Trophoblast cell (in vitro differentiated cells and primary cell): ENCODE results near the gene MME.
"Not testable (repeated sequence)": the region's sequence is repeated elsewhere in the genome, so short reads cannot be mapped to it uniquely, and the experiment has no call there.

Experiments used
- DNase-seq, 2 donors: peaks; one replicate each; pipeline ENCODE4 v3.0.0-alpha.2; 2016
- H2AFZ ChIP-seq: 2 replicates; pipeline ENCODE4 v1.6.1; 2013; ENCODE audit warnings: low read length, moderate library complexity, mild to moderate bottlenecking; ENCODE audit not compliant: insufficient read depth, poor library complexity
- H2AK5ac ChIP-seq: 2 replicates; pipeline ENCODE4 v1.6.1; 2013; ENCODE audit warnings: mild to moderate bottlenecking, low read length
- H2BK120ac ChIP-seq: 2 replicates; pipeline ENCODE4 v1.6.1; 2013; ENCODE audit warnings: low read length, mild to moderate bottlenecking, moderate library complexity; ENCODE audit not compliant: insufficient read depth, poor library complexity
- H2BK12ac ChIP-seq: 2 replicates; pipeline ENCODE4 v1.6.1; 2013; ENCODE audit warnings: mild to moderate bottlenecking, low read length, moderate library complexity
- H2BK5ac ChIP-seq: 2 replicates; pipeline ENCODE4 v1.6.1; 2013; ENCODE audit warnings: low read length, low read depth, moderate library complexity, mild to moderate bottlenecking; ENCODE audit not compliant: poor library complexity
- H3K14ac ChIP-seq: 2 replicates; pipeline ENCODE4 v1.6.1; 2013; ENCODE audit warnings: mild to moderate bottlenecking, low read length
- H3K18ac ChIP-seq: 2 replicates; pipeline ENCODE4 v1.6.1; 2013; ENCODE audit warnings: mild to moderate bottlenecking, low read length
- H3K23ac ChIP-seq: 2 replicates; pipeline ENCODE4 v1.6.1; 2013; ENCODE audit warnings: low read length
- H3K27ac ChIP-seq: 2 replicates; pipeline ENCODE4 v1.5.1; 2013; ENCODE audit warnings: low read depth, mild to moderate bottlenecking, inconsistent platforms, low read length, moderate library complexity
- H3K27me3 ChIP-seq: 2 replicates; pipeline ENCODE4 v1.6.1; 2013; ENCODE audit warnings: inconsistent platforms, mild to moderate bottlenecking, low read length, moderate library complexity; ENCODE audit not compliant: insufficient read depth
- H3K36me3 ChIP-seq, 2 experiments: 1 replicate in 1 of 2; 2 replicates in 1 of 2; pipeline ENCODE4 v1.6.1; 2013; ENCODE audit warnings: low read length in 2 of 2, mild to moderate bottlenecking in 2 of 2, moderate library complexity in 1 of 2; ENCODE audit not compliant: insufficient read depth in 2 of 2, control insufficient read depth in 1 of 2
- H3K4ac ChIP-seq: 2 replicates; pipeline ENCODE4 v1.6.1; 2013; ENCODE audit warnings: low read depth, mild to moderate bottlenecking, low read length, moderate library complexity
- H3K4me1 ChIP-seq, 2 experiments: 1 replicate in 1 of 2; 2 replicates in 1 of 2; pipeline ENCODE4 v1.6.1; 2013; ENCODE audit warnings: low read length in 2 of 2, mild to moderate bottlenecking in 2 of 2, moderate library complexity in 1 of 2; ENCODE audit not compliant: insufficient read depth in 2 of 2, control insufficient read depth in 1 of 2
- H3K4me2 ChIP-seq: 2 replicates; pipeline ENCODE4 v1.6.1; 2013; ENCODE audit warnings: inconsistent platforms, mild to moderate bottlenecking, low read length, moderate library complexity
- H3K4me3 ChIP-seq: 2 replicates; pipeline ENCODE4 v1.5.1; 2013; ENCODE audit warnings: mild to moderate bottlenecking, low read depth, low read length, inconsistent platforms
- H3K79me1 ChIP-seq: one replicate; pipeline ENCODE4 v1.6.1; 2013; ENCODE audit warnings: low read length
- H3K79me2 ChIP-seq: 2 replicates; pipeline ENCODE4 v1.6.1; 2013; ENCODE audit warnings: low read length, mild to moderate bottlenecking; ENCODE audit not compliant: control insufficient read depth, insufficient read depth, poor library complexity
- H3K9ac ChIP-seq: 2 replicates; pipeline ENCODE4 v1.6.1; 2013; ENCODE audit warnings: mild to moderate bottlenecking, low read length
- H3K9me3 ChIP-seq: 2 replicates; pipeline ENCODE4 v1.6.1; 2013; ENCODE audit warnings: low read depth, mild to moderate bottlenecking, control low read depth, inconsistent platforms, low read length; ENCODE audit not compliant: insufficient read depth
- H4K12ac ChIP-seq: 2 replicates; pipeline ENCODE4 v1.6.1; 2013; ENCODE audit warnings: low read depth, mild to moderate bottlenecking, low read length, moderate library complexity
- H4K8ac ChIP-seq: 2 replicates; pipeline ENCODE4 v1.6.1; 2013; ENCODE audit warnings: low read depth, mild to moderate bottlenecking, low read length, moderate library complexity
- H4K91ac ChIP-seq: one replicate; pipeline ENCODE4 v1.6.1; 2013; ENCODE audit warnings: low read depth, mild to moderate bottlenecking, low read length, moderate library complexity
- WGBS: extraction: QIAGEN DNeasy Blood & Tissue Kit; methylation state at CpG from one replicate; pipeline ENCODE4 v1.1.7; 2013; ENCODE audit warnings: missing lambda C conversion rate; ENCODE audit not compliant: insufficient read length, insufficient coverage; ENCODE audit errors: extremely low coverage; 5-methylcytosine and 5-hydroxymethylcytosine counted together

MME gene

GRCh38 chr3:155210736-155211135, 130.6 kb downstream of the MME start:
- no peak for DNase-seq
- Histone ChIP-seq H3K4ac (no peak overlapping the region), H2BK12ac (no peak overlapping the region), H2AFZ (no peak overlapping the region), H2BK120ac (no peak overlapping the region), H3K36me3 (no peaks in the 10 kb centered on the region), H3K9me3 (no peaks in the 10 kb centered on the region), H4K91ac (no peak overlapping the region), H3K27me3 (no peaks in the 10 kb centered on the region), H2BK5ac (no peak overlapping the region), H3K79me1 (no peaks in the 10 kb centered on the region), H3K27ac (no peak overlapping the region), H3K14ac (no peak overlapping the region), H3K18ac (no peak overlapping the region), H3K79me2 (no peaks in the 10 kb centered on the region), H2AK5ac (no peak overlapping the region), H3K4me3 (no peak overlapping the region), H3K4me1 (no peaks in the 10 kb centered on the region), H3K9ac (no peak overlapping the region), H4K8ac (no peak overlapping the region), H3K4me2 (no peak overlapping the region), H4K12ac (no peak overlapping the region), H3K23ac (no peak overlapping the region)
- no CpG with 5 or more reads among the region's 2 CpGs for WGBS

DNA sequence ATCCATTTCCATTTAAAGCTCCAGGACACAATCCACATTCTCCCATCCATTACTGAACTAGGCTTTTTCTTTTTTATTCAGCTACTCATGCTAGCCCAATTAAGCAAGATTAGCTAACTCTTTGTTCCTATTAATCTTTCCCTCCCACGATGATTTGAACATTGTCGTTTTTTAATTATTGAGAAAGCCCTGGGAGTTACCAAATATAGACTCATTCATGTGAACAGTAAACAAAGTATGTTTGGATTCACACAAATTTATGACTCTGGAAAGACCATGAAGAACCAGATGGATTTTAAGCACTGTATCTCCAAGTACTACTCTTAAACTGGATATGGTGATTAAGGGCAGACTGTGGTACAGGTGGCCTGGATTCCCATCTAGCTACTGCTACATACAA, 131.1 kb downstream of the MME start:
- Histone ChIP-seq H3K9me3 (no peaks in the 10 kb centered on the region), H3K4ac (no peak overlapping the region), H3K36me3 (no peaks in the 10 kb centered on the region), H2AK5ac (no peak overlapping the region), H3K79me2 (no peaks in the 10 kb centered on the region), H4K91ac (no peak overlapping the region), H2AFZ (no peak overlapping the region), H3K4me1 (no peaks in the 10 kb centered on the region), H3K27ac (no peak overlapping the region), H2BK5ac (no peak overlapping the region), H3K9ac (no peak overlapping the region), H2BK12ac (no peak overlapping the region), H2BK120ac (no peak overlapping the region), H3K18ac (no peak overlapping the region), H3K4me3 (no peak overlapping the region), H3K23ac (no peak overlapping the region), H4K12ac (no peak overlapping the region), H4K8ac (no peak overlapping the region), H3K4me2 (no peak overlapping the region), H3K27me3 (no peaks in the 10 kb centered on the region), H3K14ac (no peak overlapping the region), H3K79me1 (no peaks in the 10 kb centered on the region)
- no CpG with 5 or more reads among the region's 2 CpGs for WGBS
- no peak for DNase-seq

- Histone ChIP-seq H4K12ac (no peak overlapping the region), H4K91ac (no peak overlapping the region), H3K4ac (no peak overlapping the region), H2AFZ (no peak overlapping the region), H2BK120ac (no peak overlapping the region), H3K18ac (no peak overlapping the region), H3K4me1 (no peaks in the 10 kb centered on the region), H3K9ac (no peak overlapping the region), H2BK12ac (no peak overlapping the region), H3K23ac (no peak overlapping the region), H3K4me2 (no peak overlapping the region), H3K27ac (no peak overlapping the region), H3K79me2 (no peaks in the 10 kb centered on the region), H2AK5ac (no peak overlapping the region), H3K9me3 (no peaks in the 10 kb centered on the region), H3K36me3 (no peaks in the 10 kb centered on the region), H3K14ac (no peak overlapping the region), H2BK5ac (no peak overlapping the region), H4K8ac (no peak overlapping the region), H3K4me3 (no peak overlapping the region), H3K27me3 (no peaks in the 10 kb centered on the region), H3K79me1 (no peaks in the 10 kb centered on the region)
- DNase-seq: no peak
These were observed 131.8 kb downstream of the MME start for GRCh38 chr3:155211940-155212339.

DNA sequence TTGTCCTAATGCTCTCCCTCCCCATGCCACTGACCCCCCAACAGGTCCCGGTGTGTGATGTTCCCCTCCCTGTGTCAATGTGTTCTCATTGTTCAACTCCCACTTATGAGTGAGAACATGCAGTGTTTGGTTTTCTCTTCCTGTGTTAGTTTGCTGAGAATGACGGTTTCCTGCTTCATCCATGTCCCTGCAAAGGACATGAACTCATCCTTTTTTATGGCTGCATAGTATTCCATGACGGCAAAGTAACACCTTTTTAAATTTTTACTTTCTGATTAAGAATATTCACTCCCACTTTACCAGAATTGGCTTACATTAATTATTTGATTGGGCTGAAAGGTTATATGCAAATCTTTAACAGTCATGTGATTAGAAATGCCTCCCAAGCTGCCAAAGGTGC, 135.9 kb downstream of the MME start:
- H3K14ac ChIP-seq, H3K36me3 ChIP-seq, H4K8ac ChIP-seq, H3K27me3 ChIP-seq, H3K4me1 ChIP-seq, H2BK5ac ChIP-seq, H3K9ac ChIP-seq, H3K4ac ChIP-seq, H2BK12ac ChIP-seq, H3K4me3 ChIP-seq, H3K23ac ChIP-seq, H3K9me3 ChIP-seq, H2BK120ac ChIP-seq, DNase-seq, H4K91ac ChIP-seq, H2AFZ ChIP-seq, H3K4me2 ChIP-seq, H4K12ac ChIP-seq, H3K27ac ChIP-seq, H3K18ac ChIP-seq, H3K79me1 ChIP-seq, H2AK5ac ChIP-seq, H3K79me2 ChIP-seq: not testable (repeated sequence)
- WGBS: no CpG with 5 or more reads among the region's 3 CpGs

DNA sequence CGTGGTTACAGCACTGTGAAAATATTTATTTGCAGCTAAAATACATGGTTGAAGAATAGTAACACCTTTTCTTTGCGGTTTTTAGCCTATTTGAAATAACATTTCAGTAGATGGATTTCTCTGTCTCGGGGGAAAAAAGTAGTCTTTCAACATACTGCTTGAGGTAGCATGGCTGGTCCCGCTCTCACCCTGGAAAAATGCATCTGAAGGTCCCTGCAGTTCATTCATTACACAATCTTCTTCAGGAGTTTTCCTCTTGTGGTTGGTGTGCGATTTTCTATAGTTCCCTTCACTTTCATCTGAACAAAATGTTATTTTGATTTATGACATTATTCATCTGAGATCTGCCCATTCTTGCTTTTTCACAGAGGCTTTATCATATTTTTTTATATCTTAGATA, 137.5 kb downstream of the MME start:
- DNase-seq: peak; percentile 47 to 69
- Histone ChIP-seq H3K4me1 (no peaks in the 10 kb centered on the region), H2BK12ac (no peak overlapping the region), H4K12ac (no peak overlapping the region), H3K23ac (no peak overlapping the region), H2BK120ac (no peak overlapping the region), H3K4me3 (no peak overlapping the region), H3K9me3 (no peaks in the 10 kb centered on the region), H3K27ac (no peak overlapping the region), H3K18ac (no peak overlapping the region), H2AK5ac (no peak overlapping the region), H4K91ac (no peak overlapping the region), H3K27me3 (no peaks in the 10 kb centered on the region), H2AFZ (no peak overlapping the region), H3K4me2 (no peak overlapping the region), H3K9ac (no peak overlapping the region), H3K79me2 (no peaks in the 10 kb centered on the region), H3K36me3 (no peaks in the 10 kb centered on the region), H3K4ac (no peak overlapping the region), H3K79me1 (no peaks in the 10 kb centered on the region), H3K14ac (no peak overlapping the region), H4K8ac (no peak overlapping the region), H2BK5ac (no peak overlapping the region)
- WGBS: no CpG with 5 or more reads among the region's 5 CpGs
